Neuronal stem cell (in vitro differentiated cells): ENCODE results near the gene LYRM4.

Source experiments
- DNase-seq: peaks from one replicate; pipeline ENCODE4 v3.0.0-alpha.2; 2013; ENCODE audit warnings: low spot score
- H2AFZ ChIP-seq: one replicate; pipeline ENCODE4 v1.6.1; 2013; ENCODE audit warnings: mild to moderate bottlenecking, low read length, inconsistent platforms
- H2AK5ac ChIP-seq: 2 replicates; pipeline ENCODE4 v1.6.1; 2013; ENCODE audit warnings: low read depth, mild to moderate bottlenecking, inconsistent platforms, low read length, moderate library complexity, mixed read lengths
- H2BK120ac ChIP-seq: 2 replicates; pipeline ENCODE4 v1.6.1; 2013; ENCODE audit warnings: low read depth, mild to moderate bottlenecking, inconsistent platforms, low read length, moderate library complexity, mixed read lengths
- H2BK12ac ChIP-seq: one replicate; pipeline ENCODE4 v1.6.1; 2013; ENCODE audit warnings: low read length, inconsistent platforms
- H2BK15ac ChIP-seq: 2 replicates; pipeline ENCODE4 v1.6.1; 2013; ENCODE audit warnings: mild to moderate bottlenecking, low read length, inconsistent platforms, mixed read lengths
- H2BK5ac ChIP-seq: one replicate; pipeline ENCODE4 v1.6.1; 2013; ENCODE audit warnings: inconsistent platforms, mild to moderate bottlenecking, low read length, moderate library complexity
- H3K14ac ChIP-seq: one replicate; pipeline ENCODE4 v1.6.1; 2013; ENCODE audit warnings: low read length, inconsistent platforms
- H3K18ac ChIP-seq: 2 replicates; pipeline ENCODE4 v1.6.1; 2013; ENCODE audit warnings: low read length, inconsistent platforms
- H3K23ac ChIP-seq: 2 replicates; pipeline ENCODE4 v1.6.1; 2013; ENCODE audit warnings: low read depth, mild to moderate bottlenecking, mixed read lengths, low read length, inconsistent platforms; ENCODE audit not compliant: poor library complexity
- H3K27ac ChIP-seq: replicated peaks from 3 replicates; pipeline ENCODE4 v1.5.1; 2013; ENCODE audit warnings: low read length, inconsistent platforms
- H3K27me3 ChIP-seq, 3 experiments: 2 replicates each; pipeline ENCODE4 v1.6.1; 2013; ENCODE audit warnings: low read length in 3 of 3, mild to moderate bottlenecking in 2 of 3, inconsistent platforms in 1 of 3, low read depth in 1 of 3, mixed read lengths in 1 of 3, moderate library complexity in 1 of 3; ENCODE audit not compliant: control insufficient read depth in 3 of 3, insufficient read depth in 3 of 3
- H3K36me3 ChIP-seq, 2 donors: replicated peaks in 1 of 2; 2 replicates each; pipeline ENCODE4 v1.6.1; 2013; ENCODE audit warnings: low read length in 2 of 2; ENCODE audit not compliant: control insufficient read depth in 2 of 2, insufficient read depth in 2 of 2
- H3K4ac ChIP-seq: 2 replicates; pipeline ENCODE4 v1.6.1; 2013; ENCODE audit warnings: inconsistent platforms, mild to moderate bottlenecking, low read length, moderate library complexity
- H3K4me1 ChIP-seq, 2 donors: 1 replicate in 1 of 2; 2 replicates in 1 of 2; pipeline ENCODE4 v1.6.1; 2013; ENCODE audit warnings: low read length in 2 of 2, low read depth in 1 of 2; ENCODE audit not compliant: control insufficient read depth in 2 of 2, insufficient read depth in 1 of 2
- H3K4me2 ChIP-seq: one replicate; pipeline ENCODE4 v1.6.1; 2013; ENCODE audit warnings: mild to moderate bottlenecking, low read length, inconsistent platforms; ENCODE audit not compliant: insufficient read depth, poor library complexity, severe bottlenecking
- H3K4me3 ChIP-seq, 2 donors: 2 replicates each; pipeline ENCODE4 v1.5.1; 2013; ENCODE audit warnings: low read length in 2 of 2, mild to moderate bottlenecking in 2 of 2, inconsistent platforms in 1 of 2, moderate library complexity in 1 of 2
- H3K79me1 ChIP-seq: one replicate; pipeline ENCODE4 v1.6.1; 2013; ENCODE audit warnings: low read depth, mild to moderate bottlenecking, inconsistent platforms, low read length, moderate library complexity
- H3K9ac ChIP-seq: one replicate; pipeline ENCODE4 v1.6.1; 2013; ENCODE audit warnings: mild to moderate bottlenecking, low read depth, low read length, inconsistent platforms; ENCODE audit not compliant: poor library complexity
- H3K9me3 ChIP-seq, 2 donors: replicated peaks in 1 of 2; 2 replicates each; pipeline versions ENCODE3 to v1.6.1; 2013; ENCODE audit warnings: low read length in 2 of 2, mild to moderate bottlenecking in 2 of 2, inconsistent platforms in 1 of 2, low read depth in 1 of 2, mixed read lengths in 1 of 2, moderate library complexity in 1 of 2; ENCODE audit not compliant: control insufficient read depth in 2 of 2, insufficient read depth in 1 of 2
- H4K8ac ChIP-seq: one replicate; pipeline ENCODE4 v1.6.1; 2013; ENCODE audit warnings: low read depth, mild to moderate bottlenecking, inconsistent platforms, low read length, moderate library complexity
- H4K91ac ChIP-seq: one replicate; pipeline ENCODE4 v1.6.1; 2013; ENCODE audit warnings: low read length, low read depth, mild to moderate bottlenecking, inconsistent platforms; ENCODE audit not compliant: poor library complexity
- WGBS, 2 donors: extraction: QIAGEN DNeasy Blood & Tissue Kit; methylation state at CpG; one replicate each; pipeline ENCODE4 v1.1.7; 2013; ENCODE audit warnings: missing lambda C conversion rate in 2 of 2, mixed read lengths in 1 of 2; ENCODE audit not compliant: insufficient read length in 2 of 2, insufficient replicate concordance in 1 of 2; ENCODE audit errors: extremely low coverage in 2 of 2; 5-methylcytosine and 5-hydroxymethylcytosine counted together

LYRM4 gene

DNA sequence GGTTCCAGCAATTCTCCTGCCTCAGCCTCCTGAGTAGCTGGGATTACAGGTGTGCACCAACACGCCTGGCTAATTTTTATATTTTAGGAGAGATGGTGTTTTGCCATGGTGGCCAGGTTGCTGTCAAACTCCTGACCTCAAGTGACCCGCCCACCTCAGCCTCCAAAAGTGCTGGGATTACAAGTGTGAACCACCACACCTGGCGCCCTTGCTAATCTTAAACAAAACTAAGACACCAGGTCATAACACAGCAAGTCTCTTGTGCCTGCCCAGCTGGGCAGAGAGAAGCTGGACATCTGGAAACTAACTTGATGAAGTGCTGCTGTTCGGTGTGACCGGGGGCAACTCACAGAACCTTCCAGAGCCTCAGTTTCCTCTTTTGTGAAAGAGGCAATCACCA, 107.6 kb downstream of the LYRM4 start:
- H3K4me3 ChIP-seq, result no peak overlapping the region
- no peak overlapping the region for H3K4ac ChIP-seq
- no peak overlapping the region for H3K9ac ChIP-seq
- no peak overlapping the region for H3K27ac ChIP-seq
- H4K8ac ChIP-seq, result no peak overlapping the region
- H3K14ac ChIP-seq, result no peak overlapping the region
- H2AFZ ChIP-seq, result no peak overlapping the region
- H2BK15ac ChIP-seq, result no peak overlapping the region
- DNase-seq, result no peak
- H3K4me1 ChIP-seq, result peaks cover 8 to 34% of the 10 kb centered on the region in 2 donors
- no CpG with 5 or more reads among the region's 5 CpGs for WGBS, 2 donors
- no peak overlapping the region for H2BK12ac ChIP-seq
- no peaks in the 10 kb centered on the region for H3K79me1 ChIP-seq
- H2BK120ac ChIP-seq, result no peak overlapping the region
- H2AK5ac ChIP-seq, result no peak overlapping the region
- no peaks in the 10 kb centered on the region for H3K27me3 ChIP-seq
- no peaks in the 10 kb centered on the region for H3K9me3 ChIP-seq
- H3K18ac ChIP-seq, result no peak overlapping the region
- H3K23ac ChIP-seq, result no peak overlapping the region
- no peak overlapping the region for H4K91ac ChIP-seq
- no peak overlapping the region for H3K4me2 ChIP-seq
- no peak overlapping the region for H2BK5ac ChIP-seq
- no peaks in the 10 kb centered on the region for H3K36me3 ChIP-seq

GRCh38 chr6:5152460-5152859, 108.3 kb downstream of the LYRM4 start:
- H3K14ac ChIP-seq, result no peak overlapping the region
- H3K23ac ChIP-seq, result no peak overlapping the region
- H3K27me3 ChIP-seq, result no peaks in the 10 kb centered on the region
- H4K8ac ChIP-seq, result no peak overlapping the region
- no peak overlapping the region for H3K4ac ChIP-seq
- H3K9ac ChIP-seq, result no peak overlapping the region
- H3K4me2 ChIP-seq, result no peak overlapping the region
- DNase-seq, result no peak
- H2AFZ ChIP-seq, result no peak overlapping the region
- H2BK15ac ChIP-seq, result no peak overlapping the region
- no peak overlapping the region for H3K18ac ChIP-seq
- H3K9me3 ChIP-seq, result no peaks in the 10 kb centered on the region
- no peaks in the 10 kb centered on the region for H3K36me3 ChIP-seq
- WGBS, 2 donors, result no CpG with 5 or more reads among the region's 9 CpGs
- H2BK5ac ChIP-seq, result no peak overlapping the region
- no peak overlapping the region for H3K27ac ChIP-seq
- H2BK120ac ChIP-seq, result no peak overlapping the region
- H2AK5ac ChIP-seq, result no peak overlapping the region
- H2BK12ac ChIP-seq, result no peak overlapping the region
- H3K4me3 ChIP-seq, result no peak overlapping the region
- H4K91ac ChIP-seq, result no peak overlapping the region
- no peaks in the 10 kb centered on the region for H3K79me1 ChIP-seq
- H3K4me1 ChIP-seq, result peaks cover 8 to 27% of the 10 kb centered on the region in 2 donors

GRCh38 chr6:5151955-5152401, 108.8 kb downstream of the LYRM4 start:
- Histone ChIP-seq H3K27me3 (no peaks in the 10 kb centered on the region), H4K8ac (no peak overlapping the region), H3K18ac (no peak overlapping the region), H3K4me2 (no peak overlapping the region), H3K4ac (no peak overlapping the region), H2BK120ac (no peak overlapping the region), H2AK5ac (no peak overlapping the region), H2BK12ac (no peak overlapping the region), H3K23ac (no peak overlapping the region), H3K9me3 (no peaks in the 10 kb centered on the region), H2BK15ac (no peak overlapping the region), H3K14ac (no peak overlapping the region), H2AFZ (no peak overlapping the region), H3K79me1 (no peaks in the 10 kb centered on the region), H3K4me1 (peaks cover 8 to 22% of the 10 kb centered on the region in 2 donors), H3K4me3 (no peak overlapping the region), H3K9ac (no peak overlapping the region), H4K91ac (no peak overlapping the region), H3K36me3 (no peaks in the 10 kb centered on the region), H2BK5ac (no peak overlapping the region), H3K27ac (no peak overlapping the region)
- WGBS, 2 donors, result no CpG with 5 or more reads among the region's 7 CpGs
- DNase-seq, result no peak

GRCh38 chr6:5151360-5151954, 109.3 kb downstream of the LYRM4 start:
- H3K4me1 ChIP-seq, result peaks cover 8 to 17% of the 10 kb centered on the region in 2 donors
- H3K14ac ChIP-seq, result no peak overlapping the region
- no CpG with 5 or more reads among the region's 9 CpGs for WGBS, 2 donors
- no peak overlapping the region for H2BK15ac ChIP-seq
- H3K27ac ChIP-seq, result no peak overlapping the region
- H3K9ac ChIP-seq, result no peak overlapping the region
- H2BK5ac ChIP-seq, result no peak overlapping the region
- no peaks in the 10 kb centered on the region for H3K79me1 ChIP-seq
- H3K4me3 ChIP-seq, result no peak overlapping the region
- no peak overlapping the region for H3K4me2 ChIP-seq
- H2AK5ac ChIP-seq, result no peak overlapping the region
- no peaks in the 10 kb centered on the region for H3K9me3 ChIP-seq
- H4K8ac ChIP-seq, result no peak overlapping the region
- H2BK120ac ChIP-seq, result no peak overlapping the region
- no peak for DNase-seq
- H3K27me3 ChIP-seq, result no peaks in the 10 kb centered on the region
- H2BK12ac ChIP-seq, result no peak overlapping the region
- no peak overlapping the region for H4K91ac ChIP-seq
- no peak overlapping the region for H3K4ac ChIP-seq
- no peak overlapping the region for H3K23ac ChIP-seq
- no peak overlapping the region for H3K18ac ChIP-seq
- H2AFZ ChIP-seq, result no peak overlapping the region
- H3K36me3 ChIP-seq, result no peaks in the 10 kb centered on the region
